B cell (primary cell): Measurements from ENCODE around the gene GPX6.

Source experiments
- CTCF ChIP-seq: fragments of 200-600 bp; IDR thresholded peaks from one replicate; pipeline ENCODE4 v1.8.0; 2022; ENCODE audit warnings: antibody characterized with exemption, mild to moderate bottlenecking
- EZH2 ChIP-seq: IDR thresholded peaks from 2 replicates; pipeline ENCODE4 v1.6.1; 2012; ENCODE audit warnings: borderline replicate concordance, low read depth, mild to moderate bottlenecking, moderate library complexity, low read length; ENCODE audit not compliant: insufficient read depth, poor library complexity, severe bottlenecking

GRCh38 chr6:28489366-28490204 lies 26.0 kb downstream of the GPX6 start:
- TF ChIP-seq CTCF (no peak), EZH2 (no peak)
